Aorta (tissue), 5 donors: Measurements from ENCODE around the gene PGD. TPM values are rescaled to one million over a fixed set of nuclear protein-coding genes. Genes with fewer than 3 reads are reported as not detected.

ENCODE experiments used
- ATAC-seq: fragments of 200-7000 bp; cut with Tn5 transposase; one replicate; pipeline ENCODE4 v1.9.1; 2022; ENCODE audit warnings: moderate library complexity; ENCODE audit not compliant: low FRiP score
- DNase-seq, 2 donors: peaks; one replicate each; pipeline ENCODE4 v3.0.0-alpha.2; 2020
- H3K27ac ChIP-seq, 2 donors: one replicate each; pipeline ENCODE4 v1.5.1; 2013; ENCODE audit warnings: low read length in 2 of 2, mild to moderate bottlenecking in 2 of 2, moderate library complexity in 2 of 2, control low read depth in 1 of 2, inconsistent platforms in 1 of 2, low read depth in 1 of 2
- H3K27me3 ChIP-seq, 2 donors: one replicate each; pipeline ENCODE4 v1.6.1; 2013; ENCODE audit warnings: control low read depth in 1 of 2, low read length in 1 of 2, mild to moderate bottlenecking in 1 of 2, moderate library complexity in 1 of 2; ENCODE audit not compliant: insufficient read depth in 2 of 2, control insufficient read depth in 1 of 2
- H3K36me3 ChIP-seq, 2 donors: one replicate each; pipeline ENCODE4 v1.6.1; 2013; ENCODE audit warnings: control low read depth in 1 of 2, low read length in 1 of 2, mild to moderate bottlenecking in 1 of 2; ENCODE audit not compliant: insufficient read depth in 2 of 2, control insufficient read depth in 1 of 2
- H3K4me1 ChIP-seq, 2 donors: one replicate each; pipeline ENCODE4 v1.6.1; 2013; ENCODE audit warnings: low read length in 2 of 2, control low read depth in 1 of 2, mild to moderate bottlenecking in 1 of 2, moderate library complexity in 1 of 2; ENCODE audit not compliant: insufficient read depth in 2 of 2, control insufficient read depth in 1 of 2
- H3K4me3 ChIP-seq, 2 donors: one replicate each; pipeline ENCODE4 v1.5.1; 2013; ENCODE audit warnings: low read length in 2 of 2, control low read depth in 1 of 2, mild to moderate bottlenecking in 1 of 2
- H3K9me3 ChIP-seq: one replicate; pipeline ENCODE4 v1.6.1; 2013; ENCODE audit warnings: mild to moderate bottlenecking, low read length; ENCODE audit not compliant: control insufficient read depth
- WGBS, 2 donors: extraction: QIAGEN DNeasy Blood & Tissue Kit; methylation state at CpG; one replicate each; pipeline ENCODE4 v1.1.7; 2013; 5-methylcytosine and 5-hydroxymethylcytosine counted together
- intact Hi-C, 2 donors: fragments of 100-400 bp; cut with DNase I; formaldehyde crosslinking; loops; one replicate each; pipeline versions ENCODE4 v1.14.2 to v1.15.0; 2022
- polyA plus RNA-seq, 2 donors: library from polyadenylated mRNA; stranded (reverse); fragments of 200-250 nt; gene quantifications; one replicate each; pipeline ENCODE4 v1.2.3, GENCODE V29; 2013
- total RNA-seq, 2 donors: library from RNA; stranded (reverse); fragmentation: NEBNext Ultra II Directional; extraction: Animal tissue kit (Norgen Biotek cat#: 25700); gene quantifications; one replicate each; pipeline ENCODE4 v1.2.1, GENCODE V29; 2021
- donor health status: healthy with polysubstance abuse.
- donor health status: Bipolar disorder and iron deficiency.
- donor health status: DM: no; HTN: no; CAD: no.
- donor health status: DM: no; HTN: no; CAD: no.
- donor health status: DM: yes; HTN: yes; CAD: no.

Gene PGD
- total and polyA plus RNA-seq, 4 donors = 28.7 to 80.8 (median 46.7) TPM

- Histone ChIP-seq H3K27me3 (no peaks in the 10 kb centered on the region), H3K4me3 (no peak overlapping the region), H3K9me3 (no peaks in the 10 kb centered on the region), H3K4me1 (peaks cover 0 to 2% of the 10 kb centered on the region in 2 donors), H3K27ac (no peak overlapping the region), H3K36me3 (peaks cover 6 to 7% of the 10 kb centered on the region in 2 donors)
- intact Hi-C loops = no loop called here
- ATAC-seq (no peak), DNase-seq (no peak)
- WGBS, 2 donors = 97 to 98% methylated on average over 2 of the region's 2 CpGs
Observed at GRCh38 chr1:10467078-10467477, 68.2 kb downstream of the PGD start.

- no peaks in the 10 kb centered on the region for H3K9me3 ChIP-seq
- WGBS, 2 donors = 92 to 96% methylated on average over 4 of the region's 4 CpGs
- H3K4me3 ChIP-seq = no peak overlapping the region
- DNase-seq (no peak), ATAC-seq (no peak)
- H3K36me3 ChIP-seq = peaks cover 4 to 6% of the 10 kb centered on the region in 2 donors
- intact Hi-C loops = loop anchor here in 1 of 2 donors (5.0 kb wide), 1 partner anchor 38 kb away; the partner anchor contains the start of gene CENPS
- peaks cover 0 to 2% of the 10 kb centered on the region in 2 donors for H3K4me1 ChIP-seq
- no peak overlapping the region for H3K27ac ChIP-seq
- no peaks in the 10 kb centered on the region for H3K27me3 ChIP-seq
Observed at GRCh38 chr1:10470043-10470442, 71.2 kb downstream of the PGD start.

Other genes with a start within 250 kb of the PGD start
- gene KIF1B, start 188.5 kb upstream of the PGD start, total RNA-seq = 10 to 100 TPM; 60.0 to 67.6 TPM
- 10 to 100 TPM in 1 of 2 donors, 1 to 10 TPM in 1; 7.4 to 10.2 TPM for gene KIF1B, start 188.5 kb upstream of the PGD start, polyA plus RNA-seq
- 10 to 100 TPM in 1 of 2 donors, 1 to 10 TPM in 1; 4.3 to 11.4 TPM for gene CENPS, start 31.4 kb downstream of the PGD start, total RNA-seq
- gene CENPS, start 31.4 kb downstream of the PGD start, polyA plus RNA-seq = 10 to 100 TPM; 17.4 to 21.4 TPM
- under 1 TPM in 1 of 2 donors, not detected in 1; 0.33 TPM for gene CORT, start 51.0 kb downstream of the PGD start, total RNA-seq
- gene CORT, start 51.0 kb downstream of the PGD start, polyA plus RNA-seq = not detected
- 10 to 100 TPM; 21.4 to 29.2 TPM for gene DFFA, start 73.5 kb downstream of the PGD start, total RNA-seq
- gene DFFA, start 73.5 kb downstream of the PGD start, polyA plus RNA-seq = 10 to 100 TPM in 1 of 2 donors, 1 to 10 TPM in 1; 7.8 to 14.5 TPM
- 10 to 100 TPM; 14.0 to 16.9 TPM for gene PEX14, start 75.9 kb downstream of the PGD start, total RNA-seq
- gene PEX14, start 75.9 kb downstream of the PGD start, polyA plus RNA-seq = 10 to 100 TPM in 1 of 2 donors, 1 to 10 TPM in 1; 4.5 to 14.8 TPM